WI38 (cell line): Measurements from ENCODE around the gene ZNF107.

ENCODE experiments used
- H3K4me3 ChIP-seq: 2 replicates; pipeline ENCODE4 v1.5.1; 2011; ENCODE audit warnings: low read depth, mild to moderate bottlenecking, control low read depth, low read length
- TF ChIP-seq, protein P1 (sequence below): IDR thresholded peaks from 2 replicates; pipeline ENCODE4 v1.5.1; 2012; ENCODE audit warnings: low read depth, mild to moderate bottlenecking, control low read depth, low read length

ZNF107 gene

DNA sequence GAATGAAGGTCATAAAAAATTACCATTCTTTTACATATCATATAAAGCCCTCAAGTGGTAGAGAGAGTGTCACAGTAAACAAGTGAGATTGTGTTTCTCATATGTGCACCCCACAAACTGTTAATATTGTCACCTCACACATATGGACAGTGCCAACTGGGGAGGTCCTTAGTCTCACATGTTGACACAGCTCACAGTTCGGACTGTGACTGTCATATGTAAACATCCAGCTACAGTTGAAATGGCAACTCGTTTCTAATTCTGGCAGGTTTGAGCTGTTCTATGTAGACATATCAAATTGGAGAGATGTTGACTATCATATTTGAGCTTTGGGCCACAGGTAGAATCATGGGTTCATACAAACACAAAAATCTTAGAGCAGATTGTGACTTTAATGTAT, 39.4 kb upstream of the ZNF107 start:
- H3K4me3 ChIP-seq, result no peak overlapping the region
- TF ChIP-seq, protein P1, sequence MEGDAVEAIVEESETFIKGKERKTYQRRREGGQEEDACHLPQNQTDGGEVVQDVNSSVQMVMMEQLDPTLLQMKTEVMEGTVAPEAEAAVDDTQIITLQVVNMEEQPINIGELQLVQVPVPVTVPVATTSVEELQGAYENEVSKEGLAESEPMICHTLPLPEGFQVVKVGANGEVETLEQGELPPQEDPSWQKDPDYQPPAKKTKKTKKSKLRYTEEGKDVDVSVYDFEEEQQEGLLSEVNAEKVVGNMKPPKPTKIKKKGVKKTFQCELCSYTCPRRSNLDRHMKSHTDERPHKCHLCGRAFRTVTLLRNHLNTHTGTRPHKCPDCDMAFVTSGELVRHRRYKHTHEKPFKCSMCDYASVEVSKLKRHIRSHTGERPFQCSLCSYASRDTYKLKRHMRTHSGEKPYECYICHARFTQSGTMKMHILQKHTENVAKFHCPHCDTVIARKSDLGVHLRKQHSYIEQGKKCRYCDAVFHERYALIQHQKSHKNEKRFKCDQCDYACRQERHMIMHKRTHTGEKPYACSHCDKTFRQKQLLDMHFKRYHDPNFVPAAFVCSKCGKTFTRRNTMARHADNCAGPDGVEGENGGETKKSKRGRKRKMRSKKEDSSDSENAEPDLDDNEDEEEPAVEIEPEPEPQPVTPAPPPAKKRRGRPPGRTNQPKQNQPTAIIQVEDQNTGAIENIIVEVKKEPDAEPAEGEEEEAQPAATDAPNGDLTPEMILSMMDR, result no peak

DNA sequence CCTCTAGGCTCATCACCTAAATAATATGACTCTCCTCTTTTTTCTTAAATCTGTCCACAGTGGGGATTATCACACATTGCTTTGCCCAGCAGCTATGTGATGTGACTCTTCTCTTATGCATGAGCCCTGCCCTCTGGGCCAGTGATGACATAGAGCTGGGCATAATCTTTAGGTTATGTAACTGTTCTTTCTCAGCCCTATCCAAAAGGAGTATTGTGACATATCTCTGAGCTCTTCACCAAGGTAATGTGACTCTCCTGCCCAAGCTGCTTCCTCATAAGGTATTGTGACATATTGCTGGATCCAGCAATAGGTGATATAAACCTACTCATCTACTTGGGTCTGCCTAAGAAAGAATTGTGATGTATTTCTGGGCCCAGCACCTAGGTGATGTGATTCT, 37.7 kb upstream of the ZNF107 start:
- H3K4me3 ChIP-seq, result no peak overlapping the region
- TF ChIP-seq, protein P1, result no peak

GRCh38 chr7:64628721-64629120, 37.2 kb upstream of the ZNF107 start:
- no peak overlapping the region for H3K4me3 ChIP-seq
- TF ChIP-seq, protein P1, result no peak

DNA sequence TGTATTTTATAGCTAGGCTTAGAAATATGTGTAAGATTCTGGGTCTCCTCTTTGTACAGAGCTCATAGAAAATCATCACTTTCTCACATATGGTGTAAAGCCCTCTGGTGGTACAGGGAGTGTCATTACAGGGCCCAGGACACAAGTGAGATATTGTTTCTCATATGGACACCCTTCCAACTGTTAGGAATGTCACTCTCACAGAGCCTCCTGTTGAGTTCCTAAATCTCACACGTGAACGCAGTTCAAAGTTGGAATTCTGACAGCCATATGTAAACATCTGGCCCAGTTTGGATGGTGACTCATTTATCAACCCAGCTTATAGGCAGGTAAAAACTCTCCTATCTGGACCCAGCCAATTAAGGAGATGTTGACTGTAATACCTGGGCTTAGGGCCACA, 35.4 kb upstream of the ZNF107 start:
- TF ChIP-seq, protein P1, result no peak
- no peak overlapping the region for H3K4me3 ChIP-seq

GRCh38 chr7:64632029-64632428, 33.9 kb upstream of the ZNF107 start:
- TF ChIP-seq, protein P1, result no peak
- H3K4me3 ChIP-seq, result no peak overlapping the region

DNA sequence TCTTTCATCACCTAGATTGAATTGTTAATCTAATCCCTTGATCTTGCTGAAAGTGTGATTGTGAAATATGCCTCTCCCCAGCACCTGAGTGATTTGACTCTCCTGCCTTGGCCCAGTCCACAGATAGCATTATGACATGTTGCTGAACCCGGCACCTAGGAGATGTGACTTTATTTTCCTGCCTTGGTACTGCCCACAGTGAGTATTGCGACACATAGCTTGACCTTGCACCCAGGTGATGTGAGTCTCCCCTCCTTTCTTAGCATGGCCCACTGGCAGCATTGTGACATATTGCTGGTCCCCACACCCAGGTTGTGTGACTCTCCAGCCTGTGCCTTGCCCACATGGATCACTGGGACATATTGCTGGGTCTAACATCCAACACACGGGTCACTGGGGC, 32.5 kb upstream of the ZNF107 start:
- TF ChIP-seq, protein P1, result no peak
- H3K4me3 ChIP-seq, result no peak overlapping the region

DNA sequence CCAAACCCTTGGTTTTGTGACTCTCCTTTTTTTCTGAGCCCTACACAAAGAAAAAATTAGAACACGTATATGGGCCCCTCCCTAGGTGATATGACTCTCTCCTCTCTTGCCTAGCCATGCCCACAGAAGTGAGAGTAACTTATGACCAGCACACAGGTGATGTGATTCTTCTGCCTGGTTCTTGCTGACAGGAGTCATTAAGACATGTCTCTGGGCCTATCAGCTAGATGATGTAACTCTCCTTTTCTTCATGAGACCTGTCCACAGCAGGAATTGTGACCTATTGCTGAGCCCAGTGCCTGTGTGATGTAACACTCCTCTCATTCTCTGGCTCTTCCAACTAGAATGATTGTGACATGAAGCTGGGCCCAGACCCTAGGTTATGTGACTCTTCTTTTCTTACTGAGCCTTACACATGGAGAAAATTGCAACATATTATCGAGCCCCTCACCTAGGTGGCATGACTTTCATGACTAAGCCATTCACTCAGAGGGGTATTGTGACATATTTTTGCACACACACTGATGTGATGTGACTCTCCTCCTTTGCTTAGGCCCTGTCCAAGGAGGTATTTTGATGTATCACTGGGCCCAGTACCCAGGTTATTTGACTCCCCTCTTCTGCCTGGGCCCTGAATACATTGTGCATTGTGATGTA, 31.4 kb upstream of the ZNF107 start:
- H3K4me3 ChIP-seq, result no peak overlapping the region
- TF ChIP-seq, protein P1, result no peak
